ENCODE results near the gene ANGPTL3. TPM values are rescaled to one million over a fixed set of nuclear protein-coding genes. Genes with fewer than 3 reads are reported as not detected.

Gene ANGPTL3
- polyA plus RNA-seq, 1 experiment: not detected

DNA sequence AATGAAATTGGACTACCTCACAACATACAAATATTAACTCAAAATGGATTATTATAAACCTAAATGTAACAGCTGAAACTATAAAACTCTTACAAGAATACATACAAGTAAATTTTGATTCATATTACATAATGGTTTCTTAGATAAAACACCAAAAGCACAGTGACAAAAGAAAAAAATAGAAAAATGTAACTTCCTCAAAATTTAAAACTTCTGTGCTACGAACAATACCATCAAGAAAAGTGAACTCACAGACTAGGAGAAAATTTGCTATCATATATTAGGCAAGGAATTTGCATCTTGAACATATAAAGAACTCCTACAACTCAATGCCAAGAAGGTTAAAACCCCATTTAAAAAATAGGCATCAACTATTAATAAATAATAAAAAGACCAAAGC, 31.2 kb downstream of the ANGPTL3 start:
- Histone ChIP-seq H3K4me3 (ENCODE audit: low read depth, low read length) (no peak overlapping the region), H3K27me3 (ENCODE audit: control insufficient read depth, insufficient read depth, low read length) (no peaks in the 10 kb centered on the region), H3K36me3 (ENCODE audit: control insufficient read depth, insufficient read depth, low read length) (no peaks in the 10 kb centered on the region; the same call in 1 of the 2 replicates)
- TF ChIP-seq, protein P1, sequence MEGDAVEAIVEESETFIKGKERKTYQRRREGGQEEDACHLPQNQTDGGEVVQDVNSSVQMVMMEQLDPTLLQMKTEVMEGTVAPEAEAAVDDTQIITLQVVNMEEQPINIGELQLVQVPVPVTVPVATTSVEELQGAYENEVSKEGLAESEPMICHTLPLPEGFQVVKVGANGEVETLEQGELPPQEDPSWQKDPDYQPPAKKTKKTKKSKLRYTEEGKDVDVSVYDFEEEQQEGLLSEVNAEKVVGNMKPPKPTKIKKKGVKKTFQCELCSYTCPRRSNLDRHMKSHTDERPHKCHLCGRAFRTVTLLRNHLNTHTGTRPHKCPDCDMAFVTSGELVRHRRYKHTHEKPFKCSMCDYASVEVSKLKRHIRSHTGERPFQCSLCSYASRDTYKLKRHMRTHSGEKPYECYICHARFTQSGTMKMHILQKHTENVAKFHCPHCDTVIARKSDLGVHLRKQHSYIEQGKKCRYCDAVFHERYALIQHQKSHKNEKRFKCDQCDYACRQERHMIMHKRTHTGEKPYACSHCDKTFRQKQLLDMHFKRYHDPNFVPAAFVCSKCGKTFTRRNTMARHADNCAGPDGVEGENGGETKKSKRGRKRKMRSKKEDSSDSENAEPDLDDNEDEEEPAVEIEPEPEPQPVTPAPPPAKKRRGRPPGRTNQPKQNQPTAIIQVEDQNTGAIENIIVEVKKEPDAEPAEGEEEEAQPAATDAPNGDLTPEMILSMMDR (IDR thresholded peaks at IDR 0.05; ENCODE audit: insufficient read depth, low read depth, low read length): no peak
- no peak for DNase-seq (ENCODE audit: low read depth)
- POLR2A ChIA-PET: no interaction called here
- CTCF ChIA-PET: no interaction called here

DNA sequence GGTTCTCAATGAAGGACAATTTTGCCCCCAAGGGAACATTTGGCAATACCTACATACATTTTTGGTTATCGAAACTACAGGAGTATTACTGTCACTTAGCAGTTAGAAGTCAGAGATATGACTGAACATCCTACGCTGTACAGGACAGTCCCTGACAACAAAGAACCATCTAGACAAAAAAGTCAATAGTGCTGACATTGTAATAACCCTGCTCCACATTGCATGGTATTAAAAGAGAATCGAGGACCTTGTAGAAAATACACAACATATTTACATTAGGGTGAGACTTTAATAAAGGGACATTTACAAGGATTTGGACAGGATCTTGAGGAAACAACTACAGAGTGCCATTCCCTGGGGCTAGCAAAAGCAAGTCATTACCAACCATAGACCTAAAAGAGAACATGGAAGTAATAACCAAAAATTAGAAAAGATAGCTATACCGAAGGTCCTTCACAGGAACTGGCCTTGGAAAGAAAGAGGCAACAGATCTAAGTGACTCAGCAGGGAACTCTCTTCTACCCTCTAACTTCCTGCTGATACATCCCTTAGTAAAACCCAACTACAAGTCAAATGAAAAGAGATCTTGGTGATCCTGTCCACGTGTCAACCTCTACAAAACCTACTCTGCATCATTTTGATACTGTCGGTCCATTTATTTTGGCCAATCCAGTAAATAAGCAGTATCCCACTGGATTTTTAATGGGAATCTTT, 40.2 kb downstream of the ANGPTL3 start:
- no peak for DNase-seq (ENCODE audit: low read depth)
- POLR2A ChIA-PET: no interaction called here
- TF ChIP-seq, protein P1 (IDR thresholded peaks at IDR 0.05; ENCODE audit: insufficient read depth, low read depth, low read length): no peak
- Histone ChIP-seq H3K4me3 (ENCODE audit: low read depth, low read length) (no peak overlapping the region), H3K36me3 (ENCODE audit: control insufficient read depth, insufficient read depth, low read length) (peaks cover 4% of the 10 kb centered on the region), H3K27me3 (ENCODE audit: control insufficient read depth, insufficient read depth, low read length) (no peaks in the 10 kb centered on the region)
- CTCF ChIA-PET: no interaction called here

DNA sequence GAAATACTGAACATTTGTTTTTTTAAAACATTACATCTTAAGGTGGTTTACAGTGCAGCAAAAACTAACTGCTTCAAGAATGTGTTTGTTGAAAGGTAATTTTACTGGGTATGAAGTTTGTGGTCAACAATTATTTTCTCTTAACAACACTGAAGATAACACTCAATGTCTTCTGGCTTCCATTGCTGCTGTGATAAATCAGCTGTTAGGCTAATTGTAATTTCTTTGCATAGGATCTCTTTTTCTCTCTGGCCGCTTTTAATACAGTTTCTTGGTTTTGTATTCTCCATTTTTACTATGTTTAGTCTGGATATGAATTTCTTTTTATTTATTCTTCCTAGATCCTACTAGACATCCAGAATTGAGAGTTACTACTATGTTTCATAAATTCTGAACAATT, 46.0 kb downstream of the ANGPTL3 start:
- ChIA-PET CTCF (no interaction called here), POLR2A (no interaction called here)
- Histone ChIP-seq H3K36me3 (ENCODE audit: control insufficient read depth, insufficient read depth, low read length) (peaks cover 7% of the 10 kb centered on the region), H3K4me3 (ENCODE audit: low read depth, low read length) (no peak overlapping the region), H3K27me3 (ENCODE audit: control insufficient read depth, insufficient read depth, low read length) (no peaks in the 10 kb centered on the region)
- TF ChIP-seq, protein P1 (IDR thresholded peaks at IDR 0.05; ENCODE audit: insufficient read depth, low read depth, low read length): no peak
- no peak for DNase-seq (ENCODE audit: low read depth)

DNA sequence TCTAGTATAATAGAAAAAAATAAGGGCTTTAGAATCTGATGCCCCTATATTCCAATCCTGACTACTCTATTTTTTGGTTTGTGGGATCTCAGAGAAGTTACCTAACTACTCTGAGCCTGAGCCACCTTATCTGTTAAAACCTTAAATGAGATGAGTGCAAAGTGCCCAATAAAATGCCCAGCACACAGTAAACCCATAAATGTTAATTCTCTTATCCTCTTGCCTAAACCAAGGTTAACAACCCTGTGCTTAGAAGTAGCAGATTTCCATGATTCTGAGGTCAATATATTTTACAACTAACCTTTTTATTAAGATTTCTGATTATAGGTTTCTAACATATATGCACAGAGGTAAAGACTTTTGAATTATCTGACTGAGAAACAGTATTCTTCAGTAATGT, 55.1 kb downstream of the ANGPTL3 start:
- Histone ChIP-seq H3K36me3 (ENCODE audit: control insufficient read depth, insufficient read depth, low read length) (no peaks in the 10 kb centered on the region; the same call in 1 of the 2 replicates), H3K27me3 (ENCODE audit: control insufficient read depth, insufficient read depth, low read length) (no peaks in the 10 kb centered on the region), H3K4me3 (ENCODE audit: low read depth, low read length) (no peak overlapping the region)
- TF ChIP-seq, protein P1 (IDR thresholded peaks at IDR 0.05; ENCODE audit: insufficient read depth, low read depth, low read length): no peak
- ChIA-PET POLR2A (no interaction called here), CTCF (no interaction called here)
- no peak for DNase-seq (ENCODE audit: low read depth)

DNA sequence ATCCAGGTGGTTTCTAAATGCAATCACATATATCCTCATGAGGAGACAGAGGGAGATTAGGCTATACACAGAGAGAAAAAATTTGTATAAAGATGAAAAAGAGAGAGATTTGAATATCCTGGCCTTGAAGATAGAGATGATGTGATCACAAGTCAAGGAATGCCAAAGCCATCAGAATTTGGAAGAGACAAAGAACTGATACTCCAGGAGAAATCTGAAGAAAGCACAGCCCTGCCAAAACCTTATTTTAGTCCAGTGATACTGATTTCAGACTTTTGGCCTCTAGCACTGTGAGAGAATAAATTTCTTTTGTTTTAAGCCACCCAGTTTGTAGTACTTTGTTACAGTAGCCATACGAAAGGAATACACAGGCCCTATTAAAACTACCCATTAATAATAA, 57.4 kb downstream of the ANGPTL3 start:
- Histone ChIP-seq H3K4me3 (ENCODE audit: low read depth, low read length) (no peak overlapping the region), H3K27me3 (ENCODE audit: control insufficient read depth, insufficient read depth, low read length) (no peaks in the 10 kb centered on the region), H3K36me3 (ENCODE audit: control insufficient read depth, insufficient read depth, low read length) (no peaks in the 10 kb centered on the region; the same call in 1 of the 2 replicates)
- CTCF ChIA-PET: no interaction called here
- POLR2A ChIA-PET: no interaction called here
- no peak for DNase-seq (ENCODE audit: low read depth)
- TF ChIP-seq, protein P1 (IDR thresholded peaks at IDR 0.05; ENCODE audit: insufficient read depth, low read depth, low read length): no peak

Other genes with a start within 250 kb of the ANGPTL3 start
- gene USP1, start 160.5 kb upstream of the ANGPTL3 start, polyA plus RNA-seq (2011; rRNA removed): 4.3 and 9.6 TPM in 2 replicates
- 56.5 and 118 TPM in 2 replicates for gene DOCK7, start 90.9 kb downstream of the ANGPTL3 start, polyA plus RNA-seq (2011; rRNA removed)
- 2.2 and 7.1 TPM in 2 replicates for gene ATG4C, start 186.6 kb downstream of the ANGPTL3 start, polyA plus RNA-seq (2011; rRNA removed)

Measured in BJ (cell line).